HG03354 (cell line): ENCODE data around the gene STK39.

Source experiments
- ATAC-seq: cut with Tn5 transposase; IDR thresholded peaks from one replicate; pipeline ENCODE4 v1.9.1; 2021; ENCODE audit warnings: mild to moderate bottlenecking; ENCODE audit not compliant: unreplicated experiment, poor library complexity, severe bottlenecking

STK39 gene

GRCh38 chr2:167946441-167946841 lies 301.0 kb downstream of the STK39 start:
- no peak for ATAC-seq

- no peak for ATAC-seq
Measured at GRCh38 chr2:167945660-167946368, 301.6 kb downstream of the STK39 start.

GRCh38 chr2:167944825-167945659 lies 302.4 kb downstream of the STK39 start:
- ATAC-seq = no peak

- no peak for ATAC-seq
Measured at GRCh38 chr2:167943897-167944296, 303.5 kb downstream of the STK39 start.

- ATAC-seq = no peak
Measured at GRCh38 chr2:167943368-167943767, 304.0 kb downstream of the STK39 start.

- ATAC-seq = no peak
Measured at GRCh38 chr2:167942366-167943081, 304.9 kb downstream of the STK39 start.

- no peak for ATAC-seq
Measured at GRCh38 chr2:167941604-167942003, 305.8 kb downstream of the STK39 start.

GRCh38 chr2:167940734-167941507 lies 306.5 kb downstream of the STK39 start:
- no peak for ATAC-seq

- ATAC-seq = no peak
Measured at GRCh38 chr2:167940346-167940725, 307.1 kb downstream of the STK39 start.

- no peak for ATAC-seq
Measured at GRCh38 chr2:167939514-167940345, 307.7 kb downstream of the STK39 start.

GRCh38 chr2:167937403-167937802 lies 310.0 kb downstream of the STK39 start:
- ATAC-seq = no peak

- no peak for ATAC-seq
Measured at GRCh38 chr2:167935803-167936110, 311.6 kb downstream of the STK39 start.

GRCh38 chr2:167933097-167933814 lies 314.1 kb downstream of the STK39 start:
- no peak for ATAC-seq

- ATAC-seq = no peak
Measured at GRCh38 chr2:167932123-167932693, 315.2 kb downstream of the STK39 start.

GRCh38 chr2:167929484-167929883 lies 317.9 kb downstream of the STK39 start:
- no peak for ATAC-seq

GRCh38 chr2:167928434-167928833 lies 319.0 kb downstream of the STK39 start:
- no peak for ATAC-seq

- no peak for ATAC-seq
Measured at GRCh38 chr2:167925758-167926157, 321.6 kb downstream of the STK39 start.

- no peak for ATAC-seq
Measured at GRCh38 chr2:167924556-167924955, 322.8 kb downstream of the STK39 start.
